Kidney epithelial cell (primary cell): Measurements from ENCODE around the gene CFAP61. TPM values are rescaled to one million over a fixed set of nuclear protein-coding genes. Genes with fewer than 3 reads are reported as not detected.

ENCODE experiments used
- DNase-seq: peaks from one replicate; pipeline ENCODE4 v3.0.0-alpha.2; 2010; ENCODE audit warnings: low read depth
- H3K27me3 ChIP-seq: 2 replicates; pipeline ENCODE4 v1.6.0; 2011; ENCODE audit warnings: low read length; ENCODE audit not compliant: control insufficient read depth, insufficient read depth
- H3K36me3 ChIP-seq: 2 replicates; pipeline ENCODE4 v1.5.1; 2011; ENCODE audit warnings: low read length; ENCODE audit not compliant: control insufficient read depth, insufficient read depth
- H3K4me3 ChIP-seq: 2 replicates; pipeline ENCODE4 v1.5.1; 2011; ENCODE audit warnings: low read depth, mild to moderate bottlenecking, control low read depth, low read length
- total RNA-seq: library from RNA; depleted of rRNA; stranded (reverse); fragments of >200 nt; gene quantifications from 2 replicates; pipeline ENCODE4 v1.2.3, GENCODE V29; 2015
- TF ChIP-seq, protein P1 (sequence below): IDR thresholded peaks from 2 replicates; pipeline ENCODE4 v1.5.1; 2011; ENCODE audit warnings: mild to moderate bottlenecking, moderate library complexity, low read length, control low read depth, inconsistent platforms; ENCODE audit not compliant: insufficient read depth, poor library complexity, severe bottlenecking

Gene CFAP61
- total RNA-seq, 1 donor from 2014 or later, result not detected

GRCh38 chr20:20393207-20394120 lies 341.1 kb downstream of the CFAP61 start:
- H3K27me3 ChIP-seq, result no peaks in the 10 kb centered on the region
- TF ChIP-seq, protein P1, sequence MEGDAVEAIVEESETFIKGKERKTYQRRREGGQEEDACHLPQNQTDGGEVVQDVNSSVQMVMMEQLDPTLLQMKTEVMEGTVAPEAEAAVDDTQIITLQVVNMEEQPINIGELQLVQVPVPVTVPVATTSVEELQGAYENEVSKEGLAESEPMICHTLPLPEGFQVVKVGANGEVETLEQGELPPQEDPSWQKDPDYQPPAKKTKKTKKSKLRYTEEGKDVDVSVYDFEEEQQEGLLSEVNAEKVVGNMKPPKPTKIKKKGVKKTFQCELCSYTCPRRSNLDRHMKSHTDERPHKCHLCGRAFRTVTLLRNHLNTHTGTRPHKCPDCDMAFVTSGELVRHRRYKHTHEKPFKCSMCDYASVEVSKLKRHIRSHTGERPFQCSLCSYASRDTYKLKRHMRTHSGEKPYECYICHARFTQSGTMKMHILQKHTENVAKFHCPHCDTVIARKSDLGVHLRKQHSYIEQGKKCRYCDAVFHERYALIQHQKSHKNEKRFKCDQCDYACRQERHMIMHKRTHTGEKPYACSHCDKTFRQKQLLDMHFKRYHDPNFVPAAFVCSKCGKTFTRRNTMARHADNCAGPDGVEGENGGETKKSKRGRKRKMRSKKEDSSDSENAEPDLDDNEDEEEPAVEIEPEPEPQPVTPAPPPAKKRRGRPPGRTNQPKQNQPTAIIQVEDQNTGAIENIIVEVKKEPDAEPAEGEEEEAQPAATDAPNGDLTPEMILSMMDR, result no peak
- H3K36me3 ChIP-seq, result no peaks in the 10 kb centered on the region
- no peak for DNase-seq
- H3K4me3 ChIP-seq, result no peak overlapping the region

- TF ChIP-seq, protein P1, result no peak
- Histone ChIP-seq H3K36me3 (no peaks in the 10 kb centered on the region), H3K27me3 (no peaks in the 10 kb centered on the region), H3K4me3 (no peak overlapping the region)
- DNase-seq, result no peak
Measured at GRCh38 chr20:20395087-20395486, 342.8 kb downstream of the CFAP61 start.

GRCh38 chr20:20395903-20396568 lies 343.7 kb downstream of the CFAP61 start:
- Histone ChIP-seq H3K4me3 (no peak overlapping the region), H3K27me3 (no peaks in the 10 kb centered on the region), H3K36me3 (no peaks in the 10 kb centered on the region)
- no peak for DNase-seq
- TF ChIP-seq, protein P1, result no peak

DNA sequence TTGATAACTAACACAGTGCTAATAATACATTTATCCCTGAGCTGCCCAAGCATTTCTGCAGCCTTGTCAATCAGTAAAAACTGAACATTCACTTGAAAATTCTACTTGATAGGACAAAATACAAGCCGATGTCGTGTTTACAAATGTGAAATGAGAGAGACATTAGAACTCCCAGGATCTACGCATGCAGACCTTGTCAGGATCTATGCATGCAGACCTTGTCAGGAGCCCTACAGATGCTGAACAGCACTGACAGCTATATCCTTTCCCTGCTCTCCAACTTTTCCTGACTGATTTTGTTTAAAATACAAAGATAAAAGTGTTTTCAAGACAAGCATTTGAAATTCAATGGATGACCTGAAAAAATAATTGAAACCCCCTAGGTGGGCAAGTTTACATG lies 344.5 kb downstream of the CFAP61 start:
- no peak for DNase-seq
- TF ChIP-seq, protein P1, result no peak
- H3K4me3 ChIP-seq, result no peak overlapping the region
- H3K36me3 ChIP-seq, result no peaks in the 10 kb centered on the region
- no peaks in the 10 kb centered on the region for H3K27me3 ChIP-seq

DNA sequence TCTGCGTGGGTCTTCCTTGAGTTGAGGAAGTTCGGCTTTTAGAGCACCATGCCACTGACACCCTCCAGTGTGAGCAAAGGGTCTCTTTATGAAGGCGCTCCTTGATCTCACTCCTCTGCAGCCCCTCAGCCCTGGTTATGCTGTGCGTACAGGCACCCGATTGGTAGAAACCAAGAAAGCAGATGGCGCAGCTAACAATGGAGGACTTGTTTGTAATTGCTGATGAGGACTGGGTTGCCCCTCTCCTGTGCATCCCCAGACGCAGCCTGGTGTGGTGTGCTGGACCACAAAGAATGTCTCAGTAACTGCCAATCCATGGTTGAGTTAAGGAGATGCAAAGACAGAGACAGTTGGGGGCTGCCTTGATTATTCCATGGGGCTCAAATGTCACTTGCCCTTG lies 345.8 kb downstream of the CFAP61 start:
- no peaks in the 10 kb centered on the region for H3K27me3 ChIP-seq
- H3K4me3 ChIP-seq, result no peak overlapping the region
- no peak for DNase-seq
- H3K36me3 ChIP-seq, result no peaks in the 10 kb centered on the region
- TF ChIP-seq, protein P1, result no peak
